IPS DF 19.7 (cell line): ENCODE results near the gene ALX4.

Source experiments
- DNase-seq: peaks from one replicate; pipeline ENCODE4 v3.0.0-alpha.2; 2013; ENCODE audit warnings: low read depth, low spot score

Gene ALX4

DNA sequence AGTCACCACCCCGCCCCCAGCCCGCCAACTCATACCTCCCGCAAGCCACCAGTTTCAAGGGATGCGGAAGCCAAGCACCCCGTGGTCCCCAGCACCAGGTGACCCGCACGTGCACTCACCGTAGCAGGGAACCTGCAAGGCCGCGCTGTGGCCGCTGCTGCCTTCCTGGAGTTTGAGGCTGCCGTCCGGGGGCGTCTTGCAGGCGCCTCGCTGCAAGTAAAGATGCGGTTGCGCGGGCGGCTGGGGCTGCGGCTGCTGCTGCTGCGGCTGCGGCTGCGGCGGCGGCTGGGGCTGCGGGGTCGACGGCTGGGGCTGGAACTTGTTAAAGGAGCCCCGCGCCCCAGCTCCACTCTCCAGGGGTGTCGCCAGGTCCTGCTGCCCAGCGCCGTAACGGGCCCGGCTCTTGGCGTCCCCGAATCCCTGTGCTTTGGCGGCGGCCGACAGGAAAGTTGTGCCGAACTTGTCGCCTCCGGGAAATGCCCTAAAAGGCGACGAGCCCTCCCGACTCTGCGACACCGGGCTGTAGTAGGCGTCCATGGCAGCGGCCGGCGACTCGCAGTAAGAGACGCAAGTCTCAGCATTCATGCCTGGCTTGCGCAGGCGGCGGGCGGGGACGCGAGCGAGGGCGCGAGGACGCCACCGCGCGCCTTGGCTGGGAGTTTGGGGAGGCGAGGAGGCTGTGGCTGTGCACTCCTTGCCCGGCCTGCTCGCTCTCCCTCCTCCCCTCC, at the start of gene ALX4:
ALX4 (minus strand) TSS at position 662 of the 728 bp plus-strand sequence; CDS start at position 585, 77 bp downstream.
- DNase-seq, result no peak

DNA sequence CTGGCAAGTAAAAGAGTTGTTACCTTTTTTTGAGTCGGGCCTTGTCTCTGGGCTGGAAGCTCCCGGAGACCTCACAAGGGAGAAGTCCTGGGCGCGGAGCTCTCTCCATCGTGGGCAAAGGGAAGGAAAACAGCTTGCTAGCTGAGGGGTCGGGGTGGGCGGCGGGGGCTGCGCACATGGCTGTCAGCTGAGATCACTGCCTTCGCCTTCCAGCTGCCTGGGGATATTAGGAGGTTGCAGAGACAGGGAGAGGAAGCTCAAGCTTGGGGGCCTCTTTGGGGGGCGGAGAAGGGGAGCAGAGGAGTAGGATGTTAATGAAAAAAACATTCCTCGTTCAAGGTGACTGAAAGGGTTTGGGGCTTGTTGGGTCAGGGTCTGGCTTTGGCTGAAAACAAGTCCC, 49.2 kb upstream of the ALX4 start:
- DNase-seq, result no peak

DNA sequence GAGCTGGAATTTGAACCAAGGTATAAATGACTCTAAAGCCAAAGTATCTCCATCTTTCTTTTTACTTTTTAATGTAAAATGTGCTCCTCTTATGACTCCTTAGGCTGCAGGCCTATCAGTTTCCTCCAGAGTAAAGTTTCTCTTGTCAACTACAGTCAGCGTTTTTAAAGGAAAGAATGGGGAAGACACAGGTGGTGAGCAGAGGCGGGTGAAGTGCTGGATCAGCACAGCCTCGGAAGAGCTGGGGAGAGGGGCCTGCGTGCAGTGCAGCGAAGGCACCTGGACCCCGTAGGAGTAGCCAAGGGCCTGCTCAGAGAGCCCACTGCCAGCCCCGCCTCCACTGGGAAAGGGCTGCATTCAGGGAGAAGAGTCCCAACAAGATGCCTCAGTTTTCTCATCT, 48.8 kb upstream of the ALX4 start:
- DNase-seq, result no peak

DNA sequence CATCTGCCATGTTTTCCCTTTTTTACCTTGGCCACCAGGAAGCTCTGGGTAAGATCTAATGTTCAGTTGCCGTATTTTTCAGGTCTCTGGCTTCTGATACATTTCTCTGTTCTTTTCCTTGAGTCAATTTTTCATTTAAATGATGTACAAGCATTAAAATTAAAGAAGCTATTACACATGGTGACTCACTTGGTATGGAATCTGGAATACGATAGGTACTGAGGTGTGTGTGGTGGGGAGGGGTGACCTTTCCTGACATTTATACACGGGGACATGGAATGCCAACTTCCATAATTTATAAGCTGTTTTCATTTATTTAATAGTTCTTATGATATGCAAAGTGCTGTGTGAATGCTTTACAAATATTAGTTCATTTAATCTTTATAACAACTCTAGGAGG, 47.8 kb upstream of the ALX4 start:
- no peak for DNase-seq

DNA sequence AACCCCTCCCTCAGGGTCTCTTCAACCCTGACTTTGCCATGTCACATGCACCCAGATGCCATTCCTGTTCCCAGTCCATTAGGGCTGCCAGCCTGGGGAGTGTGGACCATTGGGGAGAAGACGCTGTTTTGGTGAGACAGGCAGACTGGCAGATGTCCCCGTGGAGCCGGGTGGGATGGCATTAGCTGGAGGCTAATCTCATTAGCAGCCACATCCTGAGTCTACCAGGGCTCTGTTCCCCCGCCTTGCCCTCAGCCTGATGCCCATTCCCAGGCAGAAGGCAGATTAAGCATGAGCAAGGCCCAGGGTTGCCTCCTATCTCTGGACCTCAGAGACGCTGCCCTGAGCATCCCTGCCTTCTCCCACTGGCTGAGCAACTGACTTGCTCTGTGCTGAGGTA, 46.4 kb upstream of the ALX4 start:
- DNase-seq, result no peak

DNA sequence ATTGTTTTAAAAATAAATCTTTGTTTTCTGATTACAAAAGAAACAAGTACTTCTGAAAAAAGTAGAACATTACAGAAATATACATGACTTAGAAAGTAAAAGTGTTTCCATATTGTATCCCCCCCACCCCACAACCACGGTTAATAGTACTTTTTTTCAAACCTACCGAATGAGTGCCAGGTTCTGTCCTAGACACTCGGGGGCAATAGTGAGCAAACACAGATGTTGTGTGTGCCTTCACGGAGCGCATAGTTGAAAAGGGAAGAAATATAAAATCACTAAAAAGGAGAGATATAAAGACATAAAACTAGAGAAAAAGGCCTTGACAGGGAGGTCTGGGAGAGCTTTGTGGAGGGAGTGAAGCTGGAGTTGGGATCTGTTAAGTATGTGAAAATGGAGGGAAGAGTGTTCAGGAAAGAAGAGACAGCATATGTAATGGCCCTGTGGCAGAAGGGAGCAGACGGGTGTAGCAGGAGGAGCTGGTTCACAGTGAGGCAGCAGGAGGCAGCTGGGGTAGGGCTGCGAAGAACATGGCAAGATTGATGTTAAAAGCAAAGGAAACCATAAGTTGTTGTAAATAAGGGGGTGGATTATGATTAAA, 42.1 kb upstream of the ALX4 start:
- no peak for DNase-seq

DNA sequence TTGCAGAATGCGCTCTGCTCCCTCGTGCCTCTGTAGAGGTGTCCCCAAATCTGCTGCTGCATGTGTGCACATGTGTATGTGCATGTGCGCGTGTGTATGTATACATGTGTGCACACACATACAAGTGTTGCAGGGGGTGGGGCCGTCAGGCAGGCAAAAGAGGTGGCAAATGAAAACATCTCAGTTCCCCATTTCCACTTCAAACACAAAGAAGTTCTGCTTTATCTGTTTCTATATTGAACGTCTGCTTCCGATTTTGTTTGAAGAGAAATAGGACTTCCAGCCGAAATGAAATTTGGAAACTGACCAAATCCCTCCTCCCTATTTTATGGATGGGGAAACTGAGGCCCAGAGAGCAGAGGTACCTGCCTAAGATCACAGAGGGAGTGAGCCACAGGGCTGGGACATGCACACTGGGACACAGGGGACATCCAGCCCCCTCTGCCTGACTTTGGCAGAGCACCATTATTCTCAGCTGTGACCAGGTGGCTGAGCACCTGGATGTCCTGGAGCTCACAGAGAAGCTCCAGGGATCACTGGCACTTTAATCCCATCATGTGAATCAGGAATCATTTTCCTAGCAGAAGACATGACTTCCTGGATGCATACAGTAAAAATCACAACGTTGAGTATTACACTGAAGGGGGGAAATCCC, 41.2 kb upstream of the ALX4 start:
- no peak for DNase-seq

DNA sequence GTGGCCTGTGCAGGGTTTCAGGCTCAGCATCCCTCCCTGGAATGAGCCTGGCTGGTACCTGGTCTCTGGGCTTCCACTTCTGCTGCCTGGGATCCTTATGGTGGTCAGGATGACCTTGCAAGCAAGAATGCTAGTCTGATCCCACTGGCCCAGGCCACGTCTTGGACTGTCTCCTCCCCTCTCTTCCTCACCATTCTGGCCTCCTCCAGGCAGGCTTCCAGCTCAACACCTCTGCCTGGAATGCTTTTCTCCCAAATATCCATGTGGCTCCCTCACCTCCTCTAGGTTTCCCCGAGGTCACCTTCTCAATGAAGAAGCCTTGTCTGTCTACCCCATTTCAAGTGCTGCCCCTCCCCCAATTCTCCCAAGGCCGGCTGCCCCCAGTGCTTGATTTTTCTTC, 39.4 kb upstream of the ALX4 start:
- DNase-seq, result no peak

DNA sequence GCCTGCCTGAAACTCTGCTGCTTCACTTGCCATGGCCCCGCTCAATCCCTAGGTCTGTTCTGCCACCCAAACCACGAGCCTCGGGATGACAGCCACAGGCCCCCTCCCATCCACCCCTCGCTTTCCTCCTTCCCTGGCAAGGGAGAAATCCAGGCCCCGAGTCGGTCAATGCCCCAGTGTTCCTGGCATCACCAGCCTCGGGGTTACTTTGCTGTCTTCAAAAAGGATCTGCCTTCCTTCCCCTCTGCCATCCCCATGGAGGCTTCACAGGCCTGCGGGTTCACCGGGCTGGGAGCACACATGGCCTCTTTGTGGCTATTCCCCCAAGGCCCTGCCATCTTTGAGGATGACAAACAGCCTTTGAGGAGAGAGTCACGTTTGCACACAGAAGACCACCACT, 38.8 kb upstream of the ALX4 start:
- DNase-seq, result no peak

DNA sequence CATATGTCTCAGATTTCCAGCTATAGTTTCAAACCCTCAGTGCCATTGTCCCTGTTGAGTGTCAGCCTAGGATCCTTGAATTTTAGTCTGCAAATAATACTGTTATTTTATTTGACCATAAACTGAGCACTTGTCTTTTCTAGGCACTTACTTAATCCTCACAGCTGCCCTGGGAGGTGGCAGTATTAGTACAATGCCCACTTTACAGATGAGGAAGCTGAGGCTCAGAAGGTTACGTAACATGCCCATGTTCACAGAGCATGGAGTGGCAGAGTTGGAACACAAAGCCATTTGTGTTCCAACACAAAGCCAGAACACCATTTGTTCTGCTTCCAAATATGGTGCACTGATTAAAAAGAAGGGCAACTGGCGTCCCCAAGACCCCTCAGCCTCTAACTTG, 38.2 kb upstream of the ALX4 start:
- DNase-seq, result no peak

DNA sequence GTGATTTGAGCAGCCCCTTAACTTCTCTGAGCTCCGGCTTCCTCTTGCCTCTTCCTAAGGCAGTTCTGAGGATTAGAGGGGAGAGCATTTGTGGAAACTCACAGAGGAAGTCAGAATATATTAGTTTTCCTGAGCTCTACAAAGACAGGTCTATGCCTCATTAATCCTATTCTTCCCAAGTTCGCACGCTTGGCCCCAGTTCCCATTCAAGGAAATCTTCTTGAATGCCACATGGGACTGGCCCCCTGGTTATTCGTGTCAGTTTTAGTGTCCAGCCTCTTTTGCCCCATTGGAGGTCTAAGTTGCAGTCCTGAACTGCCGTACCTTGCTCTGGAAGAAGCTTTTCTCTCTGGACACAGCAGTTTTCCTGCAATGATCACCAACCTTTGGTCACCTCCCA, 37.6 kb upstream of the ALX4 start:
- no peak for DNase-seq

DNA sequence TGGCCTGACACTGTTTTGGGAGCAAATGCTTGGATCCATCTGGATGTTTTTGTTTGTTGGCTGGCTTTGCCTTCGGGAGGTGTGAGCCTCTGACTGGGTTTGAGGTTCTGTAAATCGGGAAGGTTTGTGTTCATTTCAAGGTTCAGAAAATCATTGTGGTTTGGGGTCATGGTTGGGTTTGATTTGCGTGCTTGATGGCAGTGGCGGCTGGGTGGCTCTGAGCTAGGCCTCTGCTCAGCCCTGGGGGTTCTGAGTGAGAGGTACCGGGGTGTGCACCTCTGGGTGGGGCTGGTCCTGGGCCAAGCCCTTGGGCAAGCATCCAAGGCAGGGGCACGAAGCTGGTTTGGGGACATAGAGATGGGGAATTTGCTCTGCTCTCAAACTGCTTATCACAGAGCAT, 37.0 kb upstream of the ALX4 start:
- DNase-seq, result no peak

DNA sequence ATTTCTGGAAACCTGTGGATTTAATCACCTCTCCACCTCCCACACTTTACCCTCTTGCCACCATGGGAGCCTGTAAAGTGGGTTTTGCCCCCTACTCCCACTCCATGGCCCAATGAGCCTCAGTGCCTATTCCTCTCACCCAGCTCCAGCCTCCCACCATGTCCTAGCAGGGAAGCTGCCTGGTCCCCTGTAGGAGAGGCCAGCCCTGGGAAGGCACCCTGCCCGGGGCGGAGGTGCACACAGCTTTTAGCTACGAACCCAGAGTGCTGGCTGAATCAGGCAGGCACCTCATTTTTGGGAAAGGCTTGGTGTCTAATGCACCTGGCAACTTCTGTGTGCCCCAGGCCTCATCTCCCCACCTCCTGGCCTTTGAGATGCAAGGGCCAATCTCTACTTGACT, 35.8 kb upstream of the ALX4 start:
- no peak for DNase-seq

DNA sequence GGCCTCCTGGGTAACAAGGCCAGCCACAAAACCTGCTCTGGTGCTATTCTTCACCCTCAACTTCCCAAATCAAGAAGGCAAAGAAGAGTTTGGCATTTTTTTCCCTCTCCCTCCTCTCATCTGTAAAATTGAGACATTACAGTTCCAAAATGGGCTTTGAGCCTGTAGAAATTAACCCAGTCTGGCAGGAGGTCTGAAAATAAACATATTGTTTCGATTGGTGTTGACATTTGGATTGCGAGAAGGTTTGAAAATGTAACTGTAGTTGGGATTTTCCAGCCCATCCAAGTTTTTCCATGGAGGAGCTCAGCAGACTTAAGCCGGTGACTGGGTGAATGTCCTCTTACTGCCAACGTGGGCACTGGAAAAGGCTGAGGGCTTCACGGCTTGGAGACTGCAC, 35.0 kb upstream of the ALX4 start:
- no peak for DNase-seq

DNA sequence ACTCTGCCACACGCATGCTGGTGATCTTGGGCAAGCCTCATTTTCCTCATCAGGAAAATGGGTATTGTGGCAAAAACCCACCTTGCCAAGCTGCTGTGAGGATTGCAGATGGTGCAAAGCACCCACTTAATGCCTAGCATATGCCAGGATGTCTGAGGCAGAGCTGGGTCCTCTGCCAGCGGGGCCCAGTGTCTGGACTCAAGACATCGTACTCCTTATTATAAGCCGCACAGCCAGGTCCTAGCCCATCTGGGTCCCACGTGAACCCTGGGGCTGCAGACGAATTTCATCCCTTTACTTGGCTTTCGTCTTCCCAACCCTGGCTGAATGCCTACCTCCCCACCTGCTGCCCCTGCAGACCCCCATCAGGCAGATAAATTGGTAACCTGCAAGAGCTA, 34.5 kb upstream of the ALX4 start:
- no peak for DNase-seq

DNA sequence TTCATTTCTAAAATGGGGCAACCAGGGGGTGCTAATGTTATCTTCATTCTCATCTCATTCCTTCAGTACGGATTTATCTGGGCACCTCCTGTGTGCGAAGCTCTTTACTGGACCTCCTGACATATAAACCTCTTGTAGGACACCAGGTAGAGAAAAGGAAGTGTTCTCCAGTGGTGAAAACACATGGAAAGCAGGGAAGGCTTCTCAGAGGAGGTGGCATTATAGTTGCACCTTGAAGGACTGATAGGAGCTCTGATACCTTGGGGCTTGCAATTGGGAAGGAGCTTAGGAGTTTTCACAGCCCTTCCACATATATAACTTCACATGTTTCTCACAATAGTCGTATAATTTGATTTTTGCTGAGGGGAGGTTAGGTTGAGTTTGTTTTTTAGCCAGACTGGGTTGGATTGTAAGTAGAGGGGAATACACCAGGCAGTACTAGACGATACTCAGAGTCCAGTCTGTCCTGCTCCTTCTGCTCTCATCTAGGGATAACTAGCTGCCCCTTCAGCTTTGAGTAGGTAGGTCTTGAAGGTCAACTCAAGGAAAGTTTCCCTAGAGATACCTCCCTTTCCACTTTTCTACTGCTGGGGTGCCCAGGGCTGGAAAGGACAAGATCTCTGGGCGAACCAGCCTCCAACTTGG, 34.0 kb upstream of the ALX4 start:
- no peak for DNase-seq

DNA sequence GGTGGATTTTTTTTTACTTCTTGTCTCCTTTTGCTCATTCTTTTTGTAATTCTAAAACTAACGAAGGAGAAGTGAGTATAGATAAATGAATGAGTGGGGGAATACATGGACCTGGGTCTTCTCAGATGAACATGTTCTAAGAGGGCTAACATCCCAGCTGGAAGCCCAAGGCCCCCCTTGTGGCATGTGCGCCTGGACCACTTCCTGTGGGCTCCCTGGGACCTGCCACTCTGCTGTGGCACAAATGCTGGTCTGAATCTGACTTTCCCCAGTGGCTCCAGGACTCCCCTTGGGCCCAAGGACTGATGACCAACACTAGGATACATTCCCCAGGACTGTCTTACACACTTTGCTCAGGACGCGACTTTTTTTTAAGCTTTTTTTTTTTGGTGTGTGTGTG, 32.7 kb upstream of the ALX4 start:
- no peak for DNase-seq

DNA sequence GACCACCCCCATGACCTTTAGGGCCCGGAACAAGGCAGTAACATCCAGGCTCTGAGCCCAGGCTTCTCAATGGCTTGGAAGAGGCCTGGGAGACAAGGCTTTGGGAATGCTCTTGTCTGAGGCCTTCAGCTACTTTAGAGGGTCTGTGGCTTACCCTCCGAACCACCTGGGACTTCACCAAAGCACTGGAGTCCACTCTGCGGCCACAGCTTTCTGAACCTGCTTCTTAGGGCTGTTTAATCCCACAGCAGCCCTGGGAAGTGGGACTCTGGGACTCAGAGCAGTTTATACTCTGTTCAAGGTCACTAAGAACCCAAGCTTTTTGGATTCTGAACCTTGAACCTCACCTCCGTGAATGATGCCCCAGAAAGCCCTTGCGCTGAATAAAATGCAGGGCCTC, 30.7 kb upstream of the ALX4 start:
- DNase-seq, result no peak

DNA sequence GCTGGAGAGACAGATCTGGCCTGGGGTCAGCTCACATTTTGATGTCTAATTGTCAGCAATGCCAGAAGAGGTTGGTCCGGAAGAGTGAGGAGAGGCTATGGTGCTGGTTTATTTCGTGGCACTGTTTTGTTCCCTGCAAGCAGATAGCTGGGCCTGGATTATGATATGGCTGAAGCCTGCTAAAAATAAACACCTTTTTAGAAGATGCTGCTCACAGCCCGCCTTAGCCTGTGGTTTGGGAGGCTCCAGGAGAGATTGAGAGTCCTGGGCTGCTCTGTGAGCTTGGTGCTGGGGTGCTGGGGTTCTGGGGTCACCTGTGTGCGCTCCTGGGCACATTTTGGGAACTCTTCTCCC, 29.6 kb upstream of the ALX4 start:
- DNase-seq, result no peak

DNA sequence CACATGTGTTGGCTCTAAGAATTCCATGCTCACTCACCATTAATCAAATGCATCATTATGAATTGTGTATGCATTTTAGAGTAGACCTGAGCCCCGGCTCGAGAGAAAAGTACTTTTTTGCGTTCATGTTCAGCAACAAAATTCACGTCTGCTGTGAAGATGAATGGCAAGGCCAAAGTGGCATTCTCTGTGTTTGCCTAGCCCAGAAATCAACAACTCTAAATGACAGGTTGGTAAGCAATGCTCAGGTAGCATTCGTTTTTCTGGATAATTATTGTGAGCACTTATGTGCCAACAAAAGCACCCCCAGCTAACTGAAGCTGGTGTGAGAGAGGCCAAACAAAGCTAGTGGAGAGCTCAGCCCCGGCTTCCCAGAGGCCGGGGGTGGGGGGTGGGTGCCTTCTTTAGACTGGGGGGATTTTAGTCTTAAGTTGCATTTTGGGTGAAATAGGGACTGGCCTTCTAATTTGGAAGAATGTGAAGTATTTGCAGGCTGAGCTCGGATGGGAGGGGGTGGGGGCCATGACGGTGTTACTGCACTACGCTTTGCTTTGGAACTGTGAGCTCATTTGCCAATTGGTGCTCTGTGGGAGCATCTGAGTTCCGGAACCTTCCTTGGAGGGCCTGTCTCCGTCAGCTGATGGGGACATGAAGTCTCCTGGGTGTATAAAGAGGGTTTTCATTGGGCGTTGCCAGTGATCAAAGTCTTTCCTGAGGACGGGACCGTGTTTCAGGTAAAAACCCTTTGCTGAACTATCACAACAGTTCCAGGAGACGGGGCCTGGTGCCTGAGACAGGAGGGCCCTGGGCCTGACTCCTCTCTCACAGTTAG, 29.0 kb upstream of the ALX4 start:
- no peak for DNase-seq

DNA sequence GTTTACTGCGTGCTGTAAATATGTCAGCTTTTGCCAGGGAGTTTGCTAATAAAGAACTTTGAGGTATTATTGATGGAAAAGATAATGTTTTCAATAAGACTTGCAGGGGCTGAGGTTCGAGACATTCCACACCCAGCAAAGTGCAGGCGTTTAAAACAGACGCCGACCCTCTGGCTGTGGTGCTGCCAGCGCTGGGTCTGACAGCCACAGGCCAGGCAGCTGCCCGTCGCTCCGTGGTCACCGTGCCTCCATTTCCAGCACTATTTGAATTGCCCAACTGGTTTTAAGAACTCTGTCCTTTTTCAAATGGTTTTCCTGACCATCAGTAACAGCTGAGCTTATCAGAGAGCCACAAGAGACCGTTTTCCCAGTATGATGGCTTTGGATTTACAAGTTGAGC, 28.1 kb upstream of the ALX4 start:
- no peak for DNase-seq

DNA sequence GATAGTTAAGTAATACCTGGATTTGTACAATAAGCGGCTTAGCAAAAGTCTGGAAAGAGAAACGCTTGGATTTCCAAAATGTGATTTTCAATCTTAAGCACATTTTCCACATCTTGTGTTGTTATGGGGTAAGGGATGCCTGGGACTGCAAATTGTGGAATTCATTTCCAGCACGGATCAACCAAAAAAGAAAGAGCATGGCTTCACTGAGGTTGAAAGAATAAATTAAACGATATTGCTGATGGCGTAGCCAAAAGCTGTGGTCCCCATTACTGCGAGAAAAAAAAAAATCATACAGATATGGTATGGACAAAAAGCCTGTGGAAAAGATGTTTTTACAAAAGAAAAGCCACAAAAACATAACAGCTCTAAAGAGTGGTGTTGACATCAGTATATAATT, 26.0 kb upstream of the ALX4 start:
- DNase-seq, result no peak
